A549 (cell line): ENCODE measurements around the gene NYNRIN. TPM values are rescaled to one million over a fixed set of nuclear protein-coding genes. Genes with fewer than 3 reads are reported as not detected.

Experiments used
- ATAC-seq, 2 experiments: fragments of 200-7000 bp in 1 of 2; fragments of >200 bp in 1 of 2; cut with Nextera tagmentation in 1 of 2; cut with Tn5 transposase in 1 of 2; 3 replicates each; pipeline versions ENCODE4 v1.8.0 to v1.9.1; 2018 to 2020; ENCODE audit warnings: mild to moderate bottlenecking in 1 of 2, moderate library complexity in 1 of 2
- CTCF ChIA-PET: fragments of 300-600 bp; sonication (Branson Sonifier 250); formaldehyde crosslinking; extraction: SDS; loops from one replicate; lab custom pipeline; 2021; ENCODE audit warnings: antibody characterized with exemption, inconsistent platforms; lab: Yijun Ruan, JAX
- POLR2A ChIA-PET: fragments of 350-600 bp; formaldehyde crosslinking; extraction: SDS; loops from one replicate; lab custom pipeline; 2021; ENCODE audit warnings: antibody characterized with exemption, inconsistent platforms; lab: Yijun Ruan, JAX
- DNase-seq, 2 experiments: peaks; one replicate each; pipeline versions ENCODE4 v3.0.0 to v3.0.0-alpha.2; 2011 to 2016; ENCODE audit warnings: low read depth in 1 of 2, low spot score in 1 of 2
- FAIRE-seq: peaks from 2 replicates; lab custom pipeline; 2011; peaks lifted over from hg19 to GRCh38; lab: Jason Lieb, UNC
- H3K27ac ChIP-seq, 2 experiments: fragments of >200 bp; sonication (Bioruptor Twin); formaldehyde crosslinking; 3 replicates each; pipeline ENCODE4 v1.5.1; 2016 to 2017
- H3K4me1 ChIP-seq: fragments of >200 bp; sonication (Bioruptor Twin); formaldehyde crosslinking; 3 replicates; pipeline ENCODE4 v1.6.1; 2016
- H3K4me2 ChIP-seq: fragments of >200 bp; sonication (Bioruptor Twin); formaldehyde crosslinking; 3 replicates; pipeline ENCODE4 v1.6.1; 2016
- H3K4me3 ChIP-seq: fragments of >200 bp; sonication (Bioruptor Twin); formaldehyde crosslinking; 3 replicates; pipeline ENCODE4 v1.5.1; 2016
- H3K9me3 ChIP-seq: fragments of >200 bp; sonication (Bioruptor Twin); formaldehyde crosslinking; 3 replicates; pipeline ENCODE4 v1.6.1; 2016
- BCL3 ChIP-seq: fragments of >200 bp; sonication (Bioruptor Twin); formaldehyde crosslinking; IDR thresholded peaks from 3 replicates; pipeline ENCODE4 v1.6.1; 2016
- E2F6 ChIP-seq: IDR thresholded peaks from 2 replicates; pipeline ENCODE4 v1.6.1; 2012; ENCODE audit warnings: low read depth, borderline replicate concordance
- EHF ChIP-seq: fragments of 250-450 bp; sonication (Bioruptor Pico); IDR thresholded peaks from 2 replicates; pipeline ENCODE4 v1.5.0; 2020; ENCODE audit warnings: mild to moderate bottlenecking
- EHMT2 ChIP-seq: fragments of 200-600 bp; sonication (generic); IDR thresholded peaks from 2 replicates; pipeline ENCODE4 v1.6.1; 2016; ENCODE audit warnings: antibody characterized with exemption, low read depth, mild to moderate bottlenecking, moderate library complexity
- ESRRA ChIP-seq: fragments of 150-350 bp; IDR thresholded peaks from 2 replicates; pipeline ENCODE4 v1.6.1; 2014; ENCODE audit warnings: mild to moderate bottlenecking, low read length, borderline replicate concordance
- FOSL2 ChIP-seq, 2 experiments: fragments of 450-650 bp in 1 of 2; fragments of >200 bp in 1 of 2; sonication (Bioruptor Twin) in 1 of 2; formaldehyde crosslinking; IDR thresholded peaks; 2 replicates each; pipeline versions ENCODE4 v1.5.0 to v1.6.1; 2016 to 2020; ENCODE audit warnings: mild to moderate bottlenecking in 1 of 2, moderate library complexity in 1 of 2
- HDAC2 ChIP-seq: fragments of 200-600 bp; sonication (generic); IDR thresholded peaks from 2 replicates; pipeline ENCODE4 v1.6.1; 2016
- HMGXB4 ChIP-seq: fragments of 250-450 bp; sonication (Bioruptor Pico); IDR thresholded peaks from 2 replicates; pipeline ENCODE4 v1.5.0; 2021; ENCODE audit warnings: mild to moderate bottlenecking, moderate library complexity, borderline replicate concordance
- HOXB5 ChIP-seq: fragments of 250-450 bp; sonication (Bioruptor Pico); IDR thresholded peaks from 2 replicates; pipeline ENCODE4 v1.5.0; 2020; ENCODE audit warnings: mild to moderate bottlenecking, moderate library complexity
- JUN ChIP-seq, 2 experiments: fragments of >200 bp; sonication (Bioruptor Twin); formaldehyde crosslinking; IDR thresholded peaks; 2 replicates in 1 of 2; 3 replicates in 1 of 2; pipeline ENCODE4 v1.6.1; 2016 to 2017
- KDM5A ChIP-seq: fragments of 200-600 bp; sonication (generic); IDR thresholded peaks from 2 replicates; pipeline ENCODE4 v1.6.1; 2016; ENCODE audit warnings: antibody characterized with exemption, mild to moderate bottlenecking
- MAZ ChIP-seq: fragments of 150-350 bp; IDR thresholded peaks from 2 replicates; pipeline ENCODE4 v1.6.1; 2014; ENCODE audit warnings: antibody characterized with exemption, low read depth, low read length, borderline replicate concordance
- NFE2L2 ChIP-seq: fragments of 150-350 bp; conservative IDR thresholded peaks from 2 replicates; pipeline ENCODE4 v1.6.1; 2014; ENCODE audit warnings: low read length
- NPAS2 ChIP-seq: fragments of 250-450 bp; sonication (Bioruptor Pico); IDR thresholded peaks from 2 replicates; pipeline ENCODE4 v1.8.0; 2022; ENCODE audit warnings: mild to moderate bottlenecking, moderate library complexity, borderline replicate concordance
- POLR2AphosphoS2 ChIP-seq: conservative IDR thresholded peaks from 2 replicates; pipeline ENCODE4 v1.6.1; 2012; ENCODE audit warnings: low read length, improper control_type of control experiment, inconsistent platforms
- RARB ChIP-seq: fragments of 250-450 bp; sonication (Bioruptor Pico); IDR thresholded peaks from 2 replicates; pipeline ENCODE4 v1.8.0; 2021; ENCODE audit warnings: mild to moderate bottlenecking, moderate library complexity
- RNF2 ChIP-seq: fragments of 200-600 bp; sonication (generic); IDR thresholded peaks from 2 replicates; pipeline ENCODE4 v1.6.1; 2016; ENCODE audit warnings: low read depth, mild to moderate bottlenecking, antibody characterized with exemption, moderate library complexity, borderline replicate concordance
- SMC3 ChIP-seq: fragments of >200 bp; sonication (Bioruptor Twin); formaldehyde crosslinking; IDR thresholded peaks from 3 replicates; pipeline ENCODE4 v1.6.1; 2018; ENCODE audit warnings: inconsistent platforms
- SREBF2 ChIP-seq: fragments of 450-650 bp; IDR thresholded peaks from 2 replicates; pipeline ENCODE4 v1.6.1; 2014; ENCODE audit warnings: mild to moderate bottlenecking, moderate library complexity
- TFCP2L1 ChIP-seq: fragments of 250-450 bp; sonication (Bioruptor Pico); IDR thresholded peaks from 2 replicates; pipeline ENCODE4 v1.5.0; 2021; ENCODE audit warnings: mild to moderate bottlenecking
- TP53 ChIP-seq: fragments of 250-450 bp; sonication (Bioruptor Pico); IDR thresholded peaks from 2 replicates; pipeline ENCODE4 v1.5.0; 2021; ENCODE audit warnings: mild to moderate bottlenecking, moderate library complexity
- USF2 ChIP-seq: fragments of 450-650 bp; IDR thresholded peaks from 2 replicates; pipeline ENCODE4 v1.6.1; 2014; ENCODE audit warnings: antibody characterized with exemption
- ZFP36 ChIP-seq: fragments of 450-650 bp; IDR thresholded peaks from 2 replicates; pipeline ENCODE4 v1.6.1; 2014; ENCODE audit warnings: borderline replicate concordance; ENCODE audit not compliant: partially characterized antibody
- ZNF302 ChIP-seq: fragments of 250-450 bp; sonication (Bioruptor Pico); IDR thresholded peaks from 2 replicates; pipeline ENCODE4 v1.9.0; 2021; ENCODE audit warnings: inconsistent platforms, mild to moderate bottlenecking, moderate library complexity
- ZSCAN20 ChIP-seq: fragments of 250-450 bp; sonication (Bioruptor Pico); IDR thresholded peaks from 2 replicates; pipeline ENCODE4 v1.8.0; 2022; ENCODE audit warnings: mild to moderate bottlenecking, moderate library complexity
- WGBS: methylation state at CpG from one replicate; pipeline ENCODE4 v1.1.6; 2017; ENCODE audit errors: missing lambda C conversion rate; 5-methylcytosine and 5-hydroxymethylcytosine counted together
- polyA plus RNA-seq, 4 experiments: library from polyadenylated mRNA; depleted of rRNA in 3 of 4; stranded (reverse); fragments of >200 nt; fragmentation: RNase III in 1 of 4; extraction: RNeasy Plus Mini Kit Qiagen cat#74134 plus additional on column Dnase treatment in 1 of 4; gene quantifications; 2 replicates in 3 of 4; 3 replicates in 1 of 4; pipeline ENCODE4 v1.2.3, GENCODE V29; 2011 to 2017
- TF ChIP-seq, protein P1 (sequence below): IDR thresholded peaks from 2 replicates; pipeline ENCODE4 v1.6.1; 2012

Gene NYNRIN
- polyA plus RNA-seq, 2 of the 4 experiments (the other 2 are of a cell fraction) = 0.19 to 0.44 TPM

DNA sequence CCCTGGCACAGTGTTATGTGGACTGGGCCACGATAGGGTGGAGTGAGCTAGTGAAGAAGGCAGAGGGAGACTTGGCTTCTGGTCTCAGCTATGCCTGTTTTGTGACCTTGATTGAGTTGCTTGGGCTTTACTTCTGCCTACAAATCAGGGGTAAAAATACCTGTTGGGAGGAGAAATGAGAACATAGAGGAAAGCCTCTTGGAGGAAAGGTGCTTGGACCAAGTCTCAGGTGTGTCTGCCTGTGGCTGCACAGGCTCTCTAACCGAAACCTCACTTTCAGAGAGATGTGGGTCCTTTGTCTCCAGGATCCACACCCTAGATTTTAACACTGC is 38.9 kb downstream of the NYNRIN start:
- TF ChIP-seq SREBF2 = no peak
- TF ChIP-seq RARB (CRISPR knock-in tag) = no peak
- no peak for TF ChIP-seq RNF2
- TF ChIP-seq ESRRA = no peak
- TF ChIP-seq ZFP36 = no peak
- TF ChIP-seq MAZ = no peak
- TF ChIP-seq JUN (IDR thresholded peaks at IDR 0.05) = no peak
- no peak for TF ChIP-seq KDM5A
- TF ChIP-seq, protein P1, sequence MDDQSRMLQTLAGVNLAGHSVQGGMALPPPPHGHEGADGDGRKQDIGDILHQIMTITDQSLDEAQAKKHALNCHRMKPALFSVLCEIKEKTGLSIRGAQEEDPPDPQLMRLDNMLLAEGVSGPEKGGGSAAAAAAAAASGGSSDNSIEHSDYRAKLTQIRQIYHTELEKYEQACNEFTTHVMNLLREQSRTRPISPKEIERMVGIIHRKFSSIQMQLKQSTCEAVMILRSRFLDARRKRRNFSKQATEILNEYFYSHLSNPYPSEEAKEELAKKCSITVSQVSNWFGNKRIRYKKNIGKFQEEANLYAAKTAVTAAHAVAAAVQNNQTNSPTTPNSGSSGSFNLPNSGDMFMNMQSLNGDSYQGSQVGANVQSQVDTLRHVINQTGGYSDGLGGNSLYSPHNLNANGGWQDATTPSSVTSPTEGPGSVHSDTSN = no peak
- no peak for TF ChIP-seq BCL3
- TF ChIP-seq ZNF302 (CRISPR knock-in tag) = no peak
- TF ChIP-seq HDAC2 = no peak
- no peak for TF ChIP-seq SMC3
- no peak for TF ChIP-seq HMGXB4 (CRISPR knock-in tag)
- no peak for TF ChIP-seq NFE2L2
- TF ChIP-seq FOSL2 (IDR thresholded peaks at IDR 0.05) = no peak
- TF ChIP-seq FOSL2 (CRISPR knock-in tag; IDR thresholded peaks at IDR 0.05) = no peak
- TF ChIP-seq NPAS2 (CRISPR knock-in tag) = no peak
- no peak for TF ChIP-seq TFCP2L1 (CRISPR knock-in tag)
- no peak for TF ChIP-seq USF2
- no peak for TF ChIP-seq ZSCAN20
- TF ChIP-seq, all 56 proteins: peak for 0
- no peak overlapping the region for H3K4me3 ChIP-seq
- CTCF ChIA-PET = interaction anchor here (0.9 to 18.0 kb wide), 16 partner anchors 13 to 196 kb away, joined by 3 to 1142 read pairs (median 10); partner anchors contain the start of genes ADCY4, CIDEB, DHRS1 and LTB4R
- POLR2A ChIA-PET = interaction anchor here (0.6 to 3.1 kb wide), 3 partner anchors 104 to 195 kb away, joined by 3 to 19 read pairs (median 3); partner anchors contain the start of gene TINF2
- no peak overlapping the region for H3K27ac ChIP-seq
- FAIRE-seq (no peak), DNase-seq (no peak), ATAC-seq (no peak)
- peaks cover 6% of the 10 kb centered on the region for H3K4me1 ChIP-seq
- H3K4me2 ChIP-seq = no peak overlapping the region
- H3K9me3 ChIP-seq = no peaks in the 10 kb centered on the region
- 81% methylated on average over 2 of the region's 2 CpGs for WGBS

DNA sequence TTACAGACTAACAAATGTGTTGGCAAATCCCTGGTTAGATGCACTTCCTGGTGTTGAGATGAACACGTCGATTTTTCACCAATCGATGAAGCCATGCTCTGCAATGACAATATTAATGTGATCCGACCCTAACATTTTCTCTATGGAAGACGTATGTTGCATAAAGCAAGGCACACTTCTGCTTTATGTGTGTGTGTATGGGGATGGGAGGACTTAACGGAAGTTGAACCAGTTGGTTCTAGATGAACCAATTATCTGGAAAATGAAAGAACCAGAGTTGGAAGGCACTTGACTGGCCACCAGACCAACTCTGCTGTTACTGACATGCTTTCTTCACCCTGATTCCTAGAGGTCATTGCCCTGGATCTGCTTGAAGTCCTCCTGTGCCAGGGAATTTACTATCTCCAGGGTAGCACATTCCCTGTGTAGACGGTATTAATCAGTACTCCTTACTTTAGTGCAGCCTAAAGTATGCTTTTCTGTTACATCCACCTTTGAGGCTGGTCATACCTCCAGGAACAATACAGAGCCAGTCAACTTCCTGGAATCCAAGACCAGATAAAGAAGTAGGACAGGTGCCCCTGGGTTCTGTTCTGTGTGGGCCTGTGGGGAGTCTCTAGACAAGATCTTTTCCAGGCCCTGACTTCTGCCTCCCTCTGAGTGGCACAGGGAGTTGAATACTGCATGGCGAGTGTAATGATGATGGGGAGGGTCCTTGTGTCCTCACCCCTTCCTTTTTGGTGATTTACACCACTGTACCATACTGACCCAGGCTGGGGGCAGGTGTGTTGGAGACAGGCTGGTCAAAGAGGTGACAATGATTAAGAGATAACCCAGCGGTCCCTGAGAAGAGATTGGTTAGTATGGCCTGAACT is 39.7 kb downstream of the NYNRIN start:
- Histone ChIP-seq H3K27ac (no peak overlapping the region), H3K4me2 (no peak overlapping the region), H3K9me3 (no peaks in the 10 kb centered on the region), H3K4me1 (peaks cover 6% of the 10 kb centered on the region), H3K4me3 (no peak overlapping the region)
- POLR2A ChIA-PET = interaction anchor here (0.6 to 3.1 kb wide), 2 partner anchors 105 to 195 kb away, joined by 3 to 19 read pairs; partner anchors contain the start of gene TINF2
- WGBS = 65% methylated on average over 9 of the region's 9 CpGs
- no peak for DNase-seq
- CTCF ChIA-PET = interaction anchor here (1.5 to 18.0 kb wide), 8 partner anchors 14 to 119 kb away, joined by 4 to 1142 read pairs (median 28); partner anchors contain the start of genes ADCY4, CIDEB, DHRS1 and LTB4R
- ATAC-seq = no peak
- no peak for FAIRE-seq
- TF ChIP-seq TP53 (CRISPR knock-in tag) (no peak), POLR2AphosphoS2 (no peak), RNF2 (no peak), EHMT2 (no peak), EHF (CRISPR knock-in tag) (no peak), RARB (CRISPR knock-in tag) (no peak), E2F6 (no peak), NPAS2 (CRISPR knock-in tag) (no peak), USF2 (no peak), HOXB5 (CRISPR knock-in tag) (no peak), ESRRA (no peak), MAZ (no peak), HMGXB4 (CRISPR knock-in tag) (no peak)
